Uterus (tissue), 4 donors: ENCODE measurements around the gene NRXN3. TPM values are rescaled to one million over a fixed set of nuclear protein-coding genes. Genes with fewer than 3 reads are reported as not detected.

ENCODE experiments used
- DNase-seq, 2 donors: peaks; one replicate each; pipeline ENCODE4 v3.0.0-alpha.2; 2019 to 2020
- H3K27ac ChIP-seq, 2 donors: fragments of 200-600 bp; sonication (generic); 1 replicate in 1 of 2; 2 replicates in 1 of 2; pipeline ENCODE4 v1.5.1; 2016 to 2018
- H3K27me3 ChIP-seq, 2 donors: fragments of 200-600 bp; sonication (generic); one replicate each; pipeline ENCODE4 v1.5.1; 2018 to 2019; ENCODE audit warnings: control low read depth in 1 of 2
- H3K36me3 ChIP-seq, 2 donors: fragments of 200-600 bp; sonication (generic); one replicate each; pipeline ENCODE4 v1.5.1; 2019; ENCODE audit warnings: control low read depth in 1 of 2
- H3K4me1 ChIP-seq, 2 donors: fragments of 200-600 bp; sonication (generic); one replicate each; pipeline ENCODE4 v1.5.1; 2018 to 2019; ENCODE audit warnings: control low read depth in 1 of 2
- H3K4me3 ChIP-seq, 2 donors: fragments of 200-600 bp; sonication (generic); 1 replicate in 1 of 2; 2 replicates in 1 of 2; pipeline ENCODE4 v1.5.1; 2018 to 2019; ENCODE audit warnings: mild to moderate bottlenecking in 1 of 2
- H3K9me3 ChIP-seq, 2 donors: fragments of 200-600 bp; sonication (generic); one replicate each; pipeline ENCODE4 v1.5.1; 2019; ENCODE audit warnings: control low read depth in 1 of 2
- CTCF ChIP-seq, 4 experiments: fragments of 200-600 bp in 2 of 4; fragments of 450-650 bp in 2 of 4; sonication (generic) in 2 of 4; IDR thresholded peaks; one replicate each; pipeline ENCODE4 v1.5.1; 2016 to 2019; ENCODE audit warnings: antibody characterized with exemption in 4 of 4, mild to moderate bottlenecking in 2 of 4, moderate library complexity in 1 of 4
- POLR2A ChIP-seq, 2 donors: fragments of 450-650 bp; IDR thresholded peaks; one replicate each; pipeline ENCODE4 v1.6.1; 2016; ENCODE audit warnings: antibody characterized with exemption in 2 of 2, mild to moderate bottlenecking in 1 of 2, moderate library complexity in 1 of 2
- intact Hi-C: fragments of 100-400 bp; cut with DNase I; formaldehyde crosslinking; loops from one replicate; pipeline ENCODE4 v1.15.1; 2023; ENCODE audit warnings: low total_unique reads
- total RNA-seq, 4 donors: library from RNA; depleted of rRNA in 3 of 4; stranded (reverse); fragments of >200 nt in 3 of 4; gene quantifications; one replicate each; pipeline versions ENCODE4 v1.1.0 to v1.2.4, GENCODE V29; 2014 to 2023
- donor health status: DM: yes; HTN: yes; CAD: no.

Gene NRXN3
- total RNA-seq, 4 donors from 2014 or later: 2.9 to 17.0 (median 4.4) TPM

- TF ChIP-seq POLR2A (IDR thresholded peaks at IDR 0.05): no peak
- no peak for TF ChIP-seq CTCF (IDR thresholded peaks at IDR 0.05)
Observed at GRCh38 chr14:79852950-79853744, 1683.0 kb downstream of the NRXN3 start.

GRCh38 chr14:79855789-79856188, 1685.6 kb downstream of the NRXN3 start:
- peak overlapping the region in 1 of 2 donors; percentile 40 for H3K27ac ChIP-seq
- H3K4me3 ChIP-seq: no peak overlapping the region
- no peaks in the 10 kb centered on the region for H3K9me3 ChIP-seq
- no peak for DNase-seq
- H3K27me3 ChIP-seq: no peaks in the 10 kb centered on the region
- H3K36me3 ChIP-seq: no peaks in the 10 kb centered on the region
- no peaks in the 10 kb centered on the region for H3K4me1 ChIP-seq
- TF ChIP-seq POLR2A (IDR thresholded peaks at IDR 0.05) (no peak), CTCF (IDR thresholded peaks at IDR 0.05) (no peak)
- intact Hi-C loops: no loop called here

More at GRCh38 chr14:79852950-79853744, 1683.0 kb downstream of the NRXN3 start:
- Histone ChIP-seq H3K9me3 (no peaks in the 10 kb centered on the region), H3K4me1 (no peaks in the 10 kb centered on the region), H3K4me3 (no peak overlapping the region), H3K27ac (no peak overlapping the region), H3K36me3 (no peaks in the 10 kb centered on the region), H3K27me3 (no peaks in the 10 kb centered on the region)
- intact Hi-C loops: no loop called here
- no peak for DNase-seq

- no peak for TF ChIP-seq CTCF (IDR thresholded peaks at IDR 0.05)
- no peak for TF ChIP-seq POLR2A (IDR thresholded peaks at IDR 0.05)
- intact Hi-C loops: no loop called here
Observed at GRCh38 chr14:79856381-79856780, 1686.2 kb downstream of the NRXN3 start.

GRCh38 chr14:79861111-79861510, 1690.9 kb downstream of the NRXN3 start:
- no peak for DNase-seq
- Histone ChIP-seq H3K27me3 (no peaks in the 10 kb centered on the region), H3K9me3 (no peaks in the 10 kb centered on the region), H3K36me3 (no peaks in the 10 kb centered on the region), H3K27ac (no peak overlapping the region), H3K4me3 (no peak overlapping the region), H3K4me1 (no peaks in the 10 kb centered on the region)
- intact Hi-C loops: no loop called here
- TF ChIP-seq CTCF (IDR thresholded peaks at IDR 0.05) (no peak), POLR2A (IDR thresholded peaks at IDR 0.05) (no peak)

More at GRCh38 chr14:79856381-79856780, 1686.2 kb downstream of the NRXN3 start:
- Histone ChIP-seq H3K9me3 (no peaks in the 10 kb centered on the region), H3K4me1 (no peaks in the 10 kb centered on the region), H3K36me3 (no peaks in the 10 kb centered on the region), H3K4me3 (no peak overlapping the region), H3K27me3 (no peaks in the 10 kb centered on the region), H3K27ac (peak overlapping the region in 1 of 2 donors; percentile 40)
- DNase-seq: no peak

GRCh38 chr14:79862045-79862444, 1691.9 kb downstream of the NRXN3 start:
- no peaks in the 10 kb centered on the region for H3K27me3 ChIP-seq
- TF ChIP-seq CTCF (IDR thresholded peaks at IDR 0.05) (no peak), POLR2A (IDR thresholded peaks at IDR 0.05) (no peak)
- no peaks in the 10 kb centered on the region for H3K36me3 ChIP-seq
- no peak for DNase-seq
- H3K4me1 ChIP-seq: no peaks in the 10 kb centered on the region
- intact Hi-C loops: no loop called here
- H3K4me3 ChIP-seq: no peak overlapping the region
- no peaks in the 10 kb centered on the region for H3K9me3 ChIP-seq
- H3K27ac ChIP-seq: no peak overlapping the region
